Skeletal muscle tissue (tissue), 4 donors: ENCODE measurements around the gene SCG3. TPM values are rescaled to one million over a fixed set of nuclear protein-coding genes. Genes with fewer than 3 reads are reported as not detected.

Experiments
- H3K27ac ChIP-seq: one replicate; pipeline ENCODE4 v1.7.0; 2013; ENCODE audit warnings: mild to moderate bottlenecking, low read depth, low read length, inconsistent platforms
- H3K27me3 ChIP-seq, 3 donors: one replicate each; pipeline ENCODE4 v1.7.0; 2013; ENCODE audit warnings: low read length in 3 of 3; ENCODE audit not compliant: control insufficient read depth in 3 of 3, insufficient read depth in 3 of 3
- H3K36me3 ChIP-seq, 3 donors: one replicate each; pipeline ENCODE4 v1.7.0; 2013; ENCODE audit warnings: low read length in 3 of 3; ENCODE audit not compliant: control insufficient read depth in 3 of 3, insufficient read depth in 3 of 3
- H3K4me1 ChIP-seq, 3 donors: one replicate each; pipeline ENCODE4 v1.7.0; 2013; ENCODE audit warnings: low read length in 3 of 3, mild to moderate bottlenecking in 3 of 3; ENCODE audit not compliant: control insufficient read depth in 3 of 3, insufficient read depth in 3 of 3
- H3K4me3 ChIP-seq, 3 donors: one replicate each; pipeline ENCODE4 v1.7.0; 2013; ENCODE audit warnings: low read length in 3 of 3
- H3K9ac ChIP-seq, 3 donors: one replicate each; pipeline ENCODE4 v1.7.0; 2013; ENCODE audit warnings: low read length in 3 of 3, mild to moderate bottlenecking in 3 of 3, moderate library complexity in 2 of 3, low read depth in 1 of 3
- H3K9me3 ChIP-seq, 3 donors: one replicate each; pipeline ENCODE4 v1.7.0; 2013; ENCODE audit warnings: low read length in 3 of 3; ENCODE audit not compliant: control insufficient read depth in 3 of 3
- total RNA-seq: library from RNA; depleted of rRNA; stranded (reverse); fragments of >200 nt; gene quantifications from one replicate; pipeline ENCODE4 v1.2.3, GENCODE V29; 2014
- donor health status: Osteomylitis.

Gene SCG3
- total RNA-seq, 1 donor from 2014 or later = under 0.01 TPM

- Histone ChIP-seq H3K27me3 (peaks cover 0 to 5% (median 3%) of the 10 kb centered on the region in 3 donors), H3K36me3 (no peaks in the 10 kb centered on the region), H3K9me3 (no peaks in the 10 kb centered on the region), H3K4me1 (peaks cover 0 to 2% (median 0%) of the 10 kb centered on the region in 3 donors), H3K4me3 (no peak overlapping the region), H3K27ac (no peak overlapping the region), H3K9ac (no peak overlapping the region)
Measured at GRCh38 chr15:51677452-51677851, 3.9 kb upstream of the SCG3 start.

GRCh38 chr15:51678096-51678495, 3.2 kb upstream of the SCG3 start:
- Histone ChIP-seq H3K9me3 (no peaks in the 10 kb centered on the region), H3K36me3 (no peaks in the 10 kb centered on the region), H3K9ac (no peak overlapping the region), H3K4me3 (no peak overlapping the region), H3K4me1 (peaks cover 0 to 2% (median 0%) of the 10 kb centered on the region in 3 donors), H3K27ac (no peak overlapping the region), H3K27me3 (peaks cover 0 to 5% (median 3%) of the 10 kb centered on the region in 3 donors)

GRCh38 chr15:51680321-51680720, 982 bp upstream of the SCG3 start:
- Histone ChIP-seq H3K4me1 (peaks cover 0 to 2% (median 0%) of the 10 kb centered on the region in 3 donors), H3K9ac (no peak overlapping the region), H3K27me3 (peaks cover 0 to 5% (median 3%) of the 10 kb centered on the region in 3 donors), H3K4me3 (no peak overlapping the region), H3K36me3 (no peaks in the 10 kb centered on the region), H3K27ac (no peak overlapping the region), H3K9me3 (no peaks in the 10 kb centered on the region)

GRCh38 chr15:51687565-51687964, 6.3 kb downstream of the SCG3 start:
- no peak overlapping the region for H3K27ac ChIP-seq
- H3K9ac ChIP-seq = no peak overlapping the region
- no peaks in the 10 kb centered on the region for H3K36me3 ChIP-seq
- no peaks in the 10 kb centered on the region for H3K4me1 ChIP-seq
- H3K27me3 ChIP-seq = peaks cover 0 to 3% (median 0%) of the 10 kb centered on the region in 3 donors
- H3K4me3 ChIP-seq = no peak overlapping the region
- no peaks in the 10 kb centered on the region for H3K9me3 ChIP-seq

GRCh38 chr15:51688863-51689262, 7.6 kb downstream of the SCG3 start:
- Histone ChIP-seq H3K4me3 (no peak overlapping the region), H3K27ac (no peak overlapping the region), H3K9me3 (no peaks in the 10 kb centered on the region), H3K36me3 (no peaks in the 10 kb centered on the region), H3K9ac (no peak overlapping the region), H3K4me1 (no peaks in the 10 kb centered on the region), H3K27me3 (peaks cover 0 to 3% (median 0%) of the 10 kb centered on the region in 3 donors)

- Histone ChIP-seq H3K36me3 (no peaks in the 10 kb centered on the region), H3K9me3 (no peaks in the 10 kb centered on the region), H3K27me3 (peaks cover 0 to 3% (median 2%) of the 10 kb centered on the region in 3 donors), H3K9ac (no peak overlapping the region), H3K4me1 (no peaks in the 10 kb centered on the region), H3K4me3 (no peak overlapping the region), H3K27ac (no peak overlapping the region)
Measured at GRCh38 chr15:51692154-51692553, 10.9 kb downstream of the SCG3 start.

GRCh38 chr15:51696566-51696965, 15.3 kb downstream of the SCG3 start:
- Histone ChIP-seq H3K9me3 (no peaks in the 10 kb centered on the region), H3K27ac (no peak overlapping the region), H3K36me3 (no peaks in the 10 kb centered on the region), H3K4me3 (no peak overlapping the region), H3K4me1 (no peaks in the 10 kb centered on the region), H3K9ac (no peak overlapping the region), H3K27me3 (peaks cover 0 to 5% (median under 1%) of the 10 kb centered on the region in 3 donors)

GRCh38 chr15:51697163-51697562, 15.9 kb downstream of the SCG3 start:
- no peaks in the 10 kb centered on the region for H3K9me3 ChIP-seq

GRCh38 chr15:51699373-51699772, 18.1 kb downstream of the SCG3 start:
- Histone ChIP-seq H3K36me3 (no peaks in the 10 kb centered on the region), H3K4me3 (no peak overlapping the region), H3K9ac (no peak overlapping the region), H3K9me3 (no peaks in the 10 kb centered on the region), H3K4me1 (no peaks in the 10 kb centered on the region), H3K27me3 (peaks cover 0 to 5% (median 0%) of the 10 kb centered on the region in 3 donors), H3K27ac (no peak overlapping the region)

More at GRCh38 chr15:51697163-51697562, 15.9 kb downstream of the SCG3 start:
- peaks cover 0 to 5% (median 0%) of the 10 kb centered on the region in 3 donors for H3K27me3 ChIP-seq
- H3K36me3 ChIP-seq = no peaks in the 10 kb centered on the region
- H3K4me1 ChIP-seq = no peaks in the 10 kb centered on the region
- H3K27ac ChIP-seq = no peak overlapping the region
- no peak overlapping the region for H3K4me3 ChIP-seq
- H3K9ac ChIP-seq = no peak overlapping the region

- H3K27me3 ChIP-seq = peaks cover 0 to 3% (median 0%) of the 10 kb centered on the region in 3 donors
- no peak overlapping the region for H3K4me3 ChIP-seq
- no peak overlapping the region for H3K27ac ChIP-seq
- H3K36me3 ChIP-seq = no peaks in the 10 kb centered on the region
- H3K4me1 ChIP-seq = peaks cover 0 to 4% (median 0%) of the 10 kb centered on the region in 3 donors
- no peak overlapping the region for H3K9ac ChIP-seq
- H3K9me3 ChIP-seq = no peaks in the 10 kb centered on the region
Measured at GRCh38 chr15:51702710-51703109, 21.4 kb downstream of the SCG3 start.
